ENCODE measurements around the gene ZBTB17. TPM values are rescaled to one million over a fixed set of nuclear protein-coding genes. Genes with fewer than 3 reads are reported as not detected.

The ZBTB17 gene
- total RNA-seq, 1 donor from 2014 or later, result 33.6 TPM

- Mint-ChIP-seq H3K4me3 (ENCODE audit: unreplicated experiment) (peak overlapping the region; percentile 53), H3K27me3 (ENCODE audit: unreplicated experiment) (peaks cover 4% of the 10 kb centered on the region), H3K36me3 (ENCODE audit: low read depth, unreplicated experiment) (peaks cover 3% of the 10 kb centered on the region), H3K27ac (ENCODE audit: unreplicated experiment) (peak overlapping the region; percentile 37), H3K9me3 (ENCODE audit: unreplicated experiment) (no peaks in the 10 kb centered on the region), H3K4me1 (ENCODE audit: unreplicated experiment) (no peaks in the 10 kb centered on the region)
- no peak for DNase-seq (ENCODE audit: low spot score)
- TF ChIP-seq CTCF (IDR thresholded peaks at IDR 0.05; ENCODE audit: unreplicated experiment), result no peak
Observed at GRCh38 chr1:15997637-15998280, 21.9 kb upstream of the ZBTB17 start.

GRCh38 chr1:15997076-15997585 is 21.2 kb upstream of the ZBTB17 start:
- H3K9me3 Mint-ChIP-seq (ENCODE audit: unreplicated experiment), result no peaks in the 10 kb centered on the region
- peaks cover 3% of the 10 kb centered on the region for H3K36me3 Mint-ChIP-seq (ENCODE audit: low read depth, unreplicated experiment)
- TF ChIP-seq CTCF (IDR thresholded peaks at IDR 0.05; ENCODE audit: unreplicated experiment), result no peak
- no peak overlapping the region for H3K27ac Mint-ChIP-seq (ENCODE audit: unreplicated experiment)
- no peak overlapping the region for H3K4me3 Mint-ChIP-seq (ENCODE audit: unreplicated experiment)
- DNase-seq (ENCODE audit: low spot score), result no peak
- peaks cover 4% of the 10 kb centered on the region for H3K27me3 Mint-ChIP-seq (ENCODE audit: unreplicated experiment)
- no peaks in the 10 kb centered on the region for H3K4me1 Mint-ChIP-seq (ENCODE audit: unreplicated experiment)

DNA sequence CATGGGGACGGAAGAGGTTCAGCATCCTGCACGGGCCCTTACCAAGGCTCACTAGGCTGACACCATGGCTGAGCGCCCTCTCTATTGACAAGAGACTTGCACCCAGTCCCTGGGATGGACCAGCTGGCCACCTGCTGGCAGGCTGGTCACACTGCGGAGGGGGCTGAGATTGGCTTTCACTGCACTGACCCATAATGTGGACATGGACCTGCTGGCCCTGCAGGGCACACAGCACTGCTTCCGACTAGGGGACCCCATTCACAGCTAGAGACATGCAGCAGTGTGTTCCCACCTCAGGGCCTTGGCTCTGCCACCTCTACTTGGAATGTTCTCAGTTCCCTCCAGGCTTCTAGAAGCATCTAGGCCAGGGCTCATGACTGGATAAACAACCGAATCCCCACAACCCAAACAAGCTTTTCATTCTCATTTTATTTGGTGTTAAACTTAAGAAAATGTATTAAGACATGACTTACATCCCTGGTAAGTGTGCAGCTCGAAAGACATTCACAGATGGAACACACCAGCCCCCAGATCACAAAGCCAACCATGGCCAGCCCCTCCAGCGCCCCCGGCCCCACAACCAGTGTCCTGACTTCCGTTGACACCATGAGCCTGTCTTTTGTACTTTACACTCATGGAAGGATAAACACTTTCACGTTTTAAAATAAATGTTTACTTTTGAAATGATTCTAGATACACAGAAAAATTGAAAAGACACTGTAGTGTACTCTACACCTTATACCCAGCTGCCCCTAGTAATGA is 18.9 kb upstream of the ZBTB17 start:
- no peaks in the 10 kb centered on the region for H3K4me1 Mint-ChIP-seq (ENCODE audit: unreplicated experiment)
- peaks cover 4% of the 10 kb centered on the region for H3K27me3 Mint-ChIP-seq (ENCODE audit: unreplicated experiment)
- peak; percentile 76 for DNase-seq (ENCODE audit: low spot score)
- H3K4me3 Mint-ChIP-seq (ENCODE audit: unreplicated experiment), result no peak overlapping the region
- no peaks in the 10 kb centered on the region for H3K9me3 Mint-ChIP-seq (ENCODE audit: unreplicated experiment)
- H3K27ac Mint-ChIP-seq (ENCODE audit: unreplicated experiment), result no peak overlapping the region
- peaks cover 3% of the 10 kb centered on the region for H3K36me3 Mint-ChIP-seq (ENCODE audit: low read depth, unreplicated experiment)
- peak; percentile 71 for TF ChIP-seq CTCF (IDR thresholded peaks at IDR 0.05; ENCODE audit: unreplicated experiment)

DNA sequence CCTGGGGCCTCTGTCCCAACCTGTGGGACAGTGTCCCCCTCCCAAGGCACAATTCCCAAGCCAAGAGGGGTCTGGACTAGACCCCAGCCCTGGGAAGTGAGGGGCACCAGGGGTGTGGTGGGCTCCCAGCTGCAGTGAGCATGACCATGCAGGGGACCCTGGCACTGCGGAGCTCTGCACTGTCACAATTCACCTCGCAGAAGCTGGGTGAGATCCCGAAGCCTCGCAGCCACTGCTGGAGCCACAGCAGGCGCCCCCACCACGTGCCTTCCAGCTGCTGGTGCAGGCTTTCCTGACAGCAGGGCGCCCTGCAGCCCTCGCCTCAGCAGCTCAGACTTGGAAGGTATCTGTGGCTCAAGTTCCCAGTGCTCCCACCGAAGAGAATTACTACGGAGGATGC is 18.2 kb upstream of the ZBTB17 start:
- Mint-ChIP-seq H3K36me3 (ENCODE audit: low read depth, unreplicated experiment) (peaks cover 3% of the 10 kb centered on the region), H3K9me3 (ENCODE audit: unreplicated experiment) (no peaks in the 10 kb centered on the region), H3K4me1 (ENCODE audit: unreplicated experiment) (no peaks in the 10 kb centered on the region), H3K27ac (ENCODE audit: unreplicated experiment) (no peak overlapping the region), H3K27me3 (ENCODE audit: unreplicated experiment) (peaks cover 2% of the 10 kb centered on the region), H3K4me3 (ENCODE audit: unreplicated experiment) (no peak overlapping the region)
- TF ChIP-seq CTCF (IDR thresholded peaks at IDR 0.05; ENCODE audit: unreplicated experiment), result no peak
- no peak for DNase-seq (ENCODE audit: low spot score)

DNA sequence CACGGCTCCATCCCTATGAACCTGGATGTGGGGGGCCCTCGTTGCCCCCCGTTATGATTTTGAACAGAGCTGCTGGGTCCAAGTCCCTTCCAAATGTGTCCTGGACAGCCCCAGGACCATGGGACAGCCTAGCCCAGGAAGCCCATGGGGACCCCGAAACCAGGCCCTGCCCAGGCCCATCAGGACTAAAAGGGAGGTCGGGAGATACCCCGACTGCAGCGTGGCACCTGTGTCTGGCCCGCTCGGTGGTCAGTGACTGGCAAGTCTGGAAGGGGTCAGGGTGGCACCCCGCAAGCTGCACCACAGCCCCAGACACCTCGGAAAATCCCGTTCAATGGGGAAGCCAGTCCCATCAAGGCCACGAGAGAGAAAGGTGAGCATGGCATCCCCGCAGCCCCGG is 17.8 kb upstream of the ZBTB17 start:
- Mint-ChIP-seq H3K4me3 (ENCODE audit: unreplicated experiment) (no peak overlapping the region), H3K9me3 (ENCODE audit: unreplicated experiment) (no peaks in the 10 kb centered on the region)

More for the DNA sequence above, 17.8 kb upstream of the ZBTB17 start:
- no peak for TF ChIP-seq CTCF (IDR thresholded peaks at IDR 0.05; ENCODE audit: unreplicated experiment)
- Mint-ChIP-seq H3K4me1 (ENCODE audit: unreplicated experiment) (no peaks in the 10 kb centered on the region), H3K27ac (ENCODE audit: unreplicated experiment) (no peak overlapping the region), H3K36me3 (ENCODE audit: low read depth, unreplicated experiment) (peaks cover 3% of the 10 kb centered on the region), H3K27me3 (ENCODE audit: unreplicated experiment) (no peaks in the 10 kb centered on the region)
- DNase-seq (ENCODE audit: low spot score), result no peak
